ENCODE results near the gene FCN3. TPM values are rescaled to one million over a fixed set of nuclear protein-coding genes. Genes with fewer than 3 reads are reported as not detected.
A peak's percentile ranks its signal among the peaks of the same experiment; 100 is the strongest.

Gene FCN3
- total RNA-seq, 1 donor from 2014 or later: 1,125 TPM

DNA sequence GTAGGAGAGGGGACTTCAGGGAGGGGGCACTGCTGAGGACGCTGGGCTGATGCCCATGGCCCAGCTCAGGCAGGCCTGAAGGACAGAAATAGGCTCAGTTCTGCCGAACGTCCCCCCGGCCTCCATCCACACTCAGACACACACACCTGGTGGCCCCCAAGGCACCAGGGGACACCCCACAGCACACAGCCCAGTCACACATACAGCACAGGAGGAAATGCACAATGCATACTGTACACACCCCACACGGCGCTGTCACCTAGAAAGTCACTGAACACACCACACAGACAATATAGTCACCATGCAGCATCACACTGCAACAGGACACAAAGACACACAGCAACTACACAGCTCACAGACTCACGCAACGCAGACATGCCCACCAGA is 32.2 kb downstream of the FCN3 start:
- peaks cover 10% of the 10 kb centered on the region for H3K36me3 ChIP-seq
- peak overlapping the region; percentile 78 for H3K27ac ChIP-seq
- peaks cover 34% of the 10 kb centered on the region for H3K4me1 ChIP-seq
- ATAC-seq (peak; percentile 14 to 34), DNase-seq (no peak)
- TF ChIP-seq, protein P1, sequence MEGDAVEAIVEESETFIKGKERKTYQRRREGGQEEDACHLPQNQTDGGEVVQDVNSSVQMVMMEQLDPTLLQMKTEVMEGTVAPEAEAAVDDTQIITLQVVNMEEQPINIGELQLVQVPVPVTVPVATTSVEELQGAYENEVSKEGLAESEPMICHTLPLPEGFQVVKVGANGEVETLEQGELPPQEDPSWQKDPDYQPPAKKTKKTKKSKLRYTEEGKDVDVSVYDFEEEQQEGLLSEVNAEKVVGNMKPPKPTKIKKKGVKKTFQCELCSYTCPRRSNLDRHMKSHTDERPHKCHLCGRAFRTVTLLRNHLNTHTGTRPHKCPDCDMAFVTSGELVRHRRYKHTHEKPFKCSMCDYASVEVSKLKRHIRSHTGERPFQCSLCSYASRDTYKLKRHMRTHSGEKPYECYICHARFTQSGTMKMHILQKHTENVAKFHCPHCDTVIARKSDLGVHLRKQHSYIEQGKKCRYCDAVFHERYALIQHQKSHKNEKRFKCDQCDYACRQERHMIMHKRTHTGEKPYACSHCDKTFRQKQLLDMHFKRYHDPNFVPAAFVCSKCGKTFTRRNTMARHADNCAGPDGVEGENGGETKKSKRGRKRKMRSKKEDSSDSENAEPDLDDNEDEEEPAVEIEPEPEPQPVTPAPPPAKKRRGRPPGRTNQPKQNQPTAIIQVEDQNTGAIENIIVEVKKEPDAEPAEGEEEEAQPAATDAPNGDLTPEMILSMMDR (IDR thresholded peaks at IDR 0.05): no peak
- H3K27me3 ChIP-seq (ENCODE audit: low read depth): no peaks in the 10 kb centered on the region
- no peaks in the 10 kb centered on the region for H3K9me3 ChIP-seq
- intact Hi-C loops (cut with DNase I): no loop called here
- peak overlapping the region; percentile 61 for H3K4me3 ChIP-seq

DNA sequence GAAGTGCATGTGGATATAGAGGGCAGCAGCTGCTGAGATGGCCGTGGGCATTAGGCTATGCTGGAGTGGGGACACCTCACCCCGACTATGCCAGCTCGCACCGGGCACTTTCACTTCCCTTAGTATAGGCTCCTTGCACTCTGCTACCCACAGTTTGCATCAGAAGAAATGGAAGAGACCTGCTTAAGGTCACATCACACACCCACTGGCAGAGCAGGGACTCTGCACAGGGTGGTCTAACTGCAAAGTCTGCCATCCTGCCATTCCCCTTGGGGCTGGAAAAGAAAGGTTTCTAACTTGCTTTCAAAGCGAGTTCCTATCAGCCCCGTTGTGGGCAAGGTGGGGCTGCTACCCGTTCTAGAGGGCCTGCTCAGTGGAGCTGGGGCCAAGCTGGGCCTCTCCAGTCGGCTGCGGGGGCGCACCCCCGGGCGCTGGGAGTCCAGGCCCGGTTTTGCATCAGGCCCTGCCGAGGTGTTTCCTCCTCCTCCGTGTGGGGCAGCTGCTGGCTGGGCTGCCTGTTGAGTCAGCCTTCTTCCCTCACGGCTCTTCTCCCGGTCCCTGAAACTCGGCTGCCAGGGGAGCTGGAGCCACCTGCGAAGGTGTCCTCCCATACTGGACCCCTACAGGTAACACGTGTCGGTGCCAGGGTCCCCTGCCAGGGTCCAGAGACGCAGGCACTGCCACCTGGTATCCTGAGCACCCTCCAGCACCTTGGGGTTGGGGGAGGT is 32.9 kb downstream of the FCN3 start, which contains the start of gene SYTL1:
TSS of gene SYTL1 (plus strand) at position 498 of the 728 bp plus-strand sequence. CDS start 3,313 bp downstream, outside the sequence.
- peak; percentile 81 for DNase-seq
- Histone ChIP-seq H3K36me3 (peaks cover 17% of the 10 kb centered on the region), H3K27me3 (ENCODE audit: low read depth) (no peaks in the 10 kb centered on the region), H3K9me3 (no peaks in the 10 kb centered on the region), H3K27ac (peak within 1 kb of the TSS; percentile 78), H3K4me3 (peak within 1 kb of the TSS; percentile 61), H3K4me1 (peaks cover 31% of the 10 kb centered on the region)
- ATAC-seq: peak; percentile 81 to 89
- TF ChIP-seq, protein P1 (IDR thresholded peaks at IDR 0.05): no peak
- intact Hi-C loops (cut with DNase I): no loop called here

DNA sequence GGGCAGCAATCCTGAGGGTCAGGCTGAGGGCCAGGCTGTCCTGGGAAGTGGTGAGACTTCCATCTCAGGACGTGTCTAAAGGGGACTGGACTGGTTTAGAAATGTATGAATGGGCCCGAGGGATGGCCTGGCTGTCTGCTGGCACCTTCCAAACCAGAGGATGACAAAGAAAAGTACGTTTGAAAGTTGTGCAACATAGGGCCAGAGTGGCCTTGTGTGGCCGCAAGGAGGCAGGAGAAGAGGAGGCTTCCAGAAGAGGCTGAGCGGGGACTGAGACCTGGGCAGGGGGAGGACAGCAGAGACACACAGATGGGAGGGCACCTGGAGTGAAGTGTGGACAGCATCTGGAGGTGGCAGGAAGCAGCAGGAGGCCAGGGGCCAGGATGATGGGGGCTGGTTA is 35.4 kb downstream of the FCN3 start:
- ATAC-seq (no peak), DNase-seq (no peak)
- no peaks in the 10 kb centered on the region for H3K9me3 ChIP-seq
- peaks cover 31% of the 10 kb centered on the region for H3K4me1 ChIP-seq
- H3K27me3 ChIP-seq (ENCODE audit: low read depth): no peaks in the 10 kb centered on the region
- no peak overlapping the region for H3K27ac ChIP-seq
- intact Hi-C loops (cut with DNase I): no loop called here
- peaks cover 41% of the 10 kb centered on the region for H3K36me3 ChIP-seq
- TF ChIP-seq, protein P1 (IDR thresholded peaks at IDR 0.05): no peak
- H3K4me3 ChIP-seq: no peak overlapping the region

DNA sequence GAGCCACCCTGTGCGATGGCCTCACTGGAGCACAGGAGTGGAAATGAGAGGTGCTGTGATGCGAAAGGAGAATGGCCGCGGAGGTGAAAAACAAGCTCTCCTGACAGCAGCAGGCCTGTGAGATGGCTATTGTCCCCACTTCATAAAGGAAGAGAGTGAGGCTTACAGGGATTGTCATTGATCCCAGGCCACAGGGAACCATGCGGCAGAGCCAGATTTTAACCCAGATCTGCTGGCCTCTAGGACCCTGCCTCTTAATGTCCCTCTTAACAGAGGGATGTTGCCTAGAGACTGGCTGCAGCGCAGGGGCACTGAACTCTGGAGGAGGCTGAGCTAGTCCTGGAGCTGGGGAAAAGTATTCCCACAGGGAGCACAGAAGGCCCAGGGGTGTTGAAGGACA is 35.9 kb downstream of the FCN3 start:
- intact Hi-C loops (cut with DNase I): no loop called here
- DNase-seq (no peak), ATAC-seq (no peak)
- Histone ChIP-seq H3K36me3 (peaks cover 45% of the 10 kb centered on the region), H3K27ac (no peak overlapping the region), H3K4me1 (peaks cover 27% of the 10 kb centered on the region), H3K4me3 (no peak overlapping the region), H3K27me3 (ENCODE audit: low read depth) (no peaks in the 10 kb centered on the region), H3K9me3 (no peaks in the 10 kb centered on the region)
- TF ChIP-seq, protein P1 (IDR thresholded peaks at IDR 0.05): no peak

DNA sequence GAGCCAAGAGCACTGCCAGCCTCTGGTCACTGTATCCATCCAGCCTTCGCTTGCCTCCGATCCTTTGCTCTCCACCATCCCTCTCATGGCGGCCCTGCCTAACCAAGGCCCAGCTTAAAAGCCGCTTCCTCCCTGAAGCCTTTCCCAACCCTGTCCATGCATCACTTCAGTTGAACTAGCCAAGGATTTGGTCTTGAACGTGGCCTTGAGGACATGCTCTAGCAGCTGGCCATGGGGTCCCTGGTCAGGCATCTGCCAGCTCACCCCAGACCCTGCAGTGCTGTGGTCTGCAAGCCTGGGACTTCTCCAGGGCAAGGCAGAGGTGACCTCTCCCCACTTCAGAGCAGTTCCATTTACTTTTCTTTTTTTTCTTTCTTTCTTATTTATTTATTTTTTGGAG is 37.9 kb downstream of the FCN3 start:
- TF ChIP-seq, protein P1 (IDR thresholded peaks at IDR 0.05): no peak
- H3K4me3 ChIP-seq: no peak overlapping the region
- H3K9me3 ChIP-seq: no peaks in the 10 kb centered on the region
- peaks cover 65% of the 10 kb centered on the region for H3K36me3 ChIP-seq
- H3K4me1 ChIP-seq: peaks cover 16% of the 10 kb centered on the region
- DNase-seq (no peak), ATAC-seq (no peak)
- H3K27ac ChIP-seq: no peak overlapping the region
- intact Hi-C loops (cut with DNase I): no loop called here
- no peaks in the 10 kb centered on the region for H3K27me3 ChIP-seq (ENCODE audit: low read depth)
